Measurements from ENCODE around the gene ANO2.

Gene ANO2

DNA sequence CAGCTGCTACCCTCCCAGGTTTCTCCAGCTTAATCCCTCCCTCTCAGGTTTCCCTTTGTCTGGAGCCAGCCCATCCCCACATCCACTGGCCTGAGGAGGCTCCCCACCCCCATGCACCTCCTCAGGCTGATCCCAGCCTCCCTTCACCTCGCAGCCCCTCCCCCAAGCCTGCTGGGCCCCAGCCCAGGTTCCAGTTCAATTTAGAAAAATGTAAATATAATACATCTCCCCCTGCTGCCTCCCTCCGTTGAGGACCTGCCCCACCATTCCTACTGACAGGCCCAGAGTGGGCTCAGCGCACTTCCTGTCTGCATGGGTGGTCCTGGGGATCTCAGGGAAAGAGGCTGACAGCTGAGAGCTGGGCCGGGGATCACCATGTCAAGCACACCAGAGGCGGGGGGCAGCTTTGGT, 357.3 kb downstream of the ANO2 start:
- in situ Hi-C loops (cut with HindIII; ENCODE audit: low sequenced_read_pairs) = no loop called here

DNA sequence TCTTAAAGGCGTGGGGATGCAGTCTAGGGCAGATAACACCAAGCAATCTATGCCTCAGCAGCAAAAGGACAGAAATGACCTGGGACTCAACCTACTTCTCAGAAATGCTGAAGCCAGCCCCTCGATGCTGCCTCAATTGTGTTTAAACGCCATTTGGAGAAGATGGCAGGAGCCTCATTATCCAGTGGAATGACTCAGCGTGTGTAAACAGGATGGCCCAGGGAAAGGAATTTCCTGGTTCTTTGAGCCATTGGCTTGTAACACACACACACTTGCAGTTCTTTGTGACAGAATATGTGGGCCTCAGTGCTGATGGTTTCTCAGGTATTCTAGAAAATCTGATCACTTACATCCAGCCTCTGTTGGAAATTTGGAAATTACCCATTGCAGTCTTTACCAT, 358.9 kb downstream of the ANO2 start:
- in situ Hi-C loops (cut with HindIII; ENCODE audit: low sequenced_read_pairs) = no loop called here

DNA sequence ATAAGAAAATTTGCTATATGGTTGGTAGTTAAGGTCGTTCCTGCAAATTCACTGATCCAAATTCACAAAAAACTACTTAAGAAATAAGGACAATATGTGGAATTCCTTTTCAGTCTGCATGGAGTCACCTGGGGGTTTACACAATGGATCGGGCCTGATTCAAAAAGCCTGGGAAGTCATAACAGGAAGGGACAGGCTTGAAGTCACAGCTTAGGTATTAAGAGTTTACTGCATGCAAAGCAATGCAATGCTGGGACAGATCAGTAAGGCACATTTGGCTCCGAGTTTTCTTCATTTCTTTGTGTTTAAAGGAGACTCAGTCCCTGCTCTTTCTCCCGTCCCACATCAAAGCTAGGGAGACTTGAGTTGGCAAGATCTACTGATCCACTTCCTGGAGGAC, 359.9 kb downstream of the ANO2 start:
- in situ Hi-C loops (cut with HindIII; ENCODE audit: low sequenced_read_pairs) = no loop called here

DNA sequence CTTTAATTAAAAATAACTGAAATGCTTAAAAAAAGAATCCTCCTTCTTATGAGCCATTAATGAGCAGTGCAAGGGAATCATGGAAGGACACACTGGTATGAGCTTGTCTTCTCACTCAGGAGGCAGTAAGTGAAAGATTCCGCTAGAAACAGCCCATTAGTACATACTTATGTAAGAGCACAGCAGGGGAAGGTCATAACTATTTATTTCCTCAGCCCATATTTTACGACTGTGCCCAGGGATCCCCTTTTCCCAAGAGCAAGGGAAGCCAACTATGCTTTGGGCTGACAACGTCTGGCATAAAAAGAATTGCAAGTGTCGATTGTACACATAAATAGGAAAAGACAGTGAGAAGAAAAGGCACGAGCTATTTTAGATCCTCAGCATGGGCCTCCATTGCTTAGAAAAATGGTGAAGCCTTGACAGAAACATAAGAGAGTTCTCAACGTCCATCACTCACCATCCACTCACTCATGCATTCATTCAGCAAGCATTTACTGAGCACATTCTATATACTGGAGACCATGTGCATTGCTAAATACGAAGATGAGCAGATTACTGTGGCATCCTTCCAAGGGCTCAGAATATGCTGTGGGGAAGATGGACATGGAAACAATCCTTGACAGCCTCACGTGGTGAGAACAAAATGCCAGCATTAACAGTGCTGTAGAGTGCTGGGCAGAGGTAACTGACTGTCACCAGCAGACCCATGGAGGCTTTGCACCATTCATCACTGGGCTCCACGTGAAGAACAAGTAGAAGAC, 360.5 kb downstream of the ANO2 start:
- in situ Hi-C loops (cut with HindIII; ENCODE audit: low sequenced_read_pairs) = no loop called here

DNA sequence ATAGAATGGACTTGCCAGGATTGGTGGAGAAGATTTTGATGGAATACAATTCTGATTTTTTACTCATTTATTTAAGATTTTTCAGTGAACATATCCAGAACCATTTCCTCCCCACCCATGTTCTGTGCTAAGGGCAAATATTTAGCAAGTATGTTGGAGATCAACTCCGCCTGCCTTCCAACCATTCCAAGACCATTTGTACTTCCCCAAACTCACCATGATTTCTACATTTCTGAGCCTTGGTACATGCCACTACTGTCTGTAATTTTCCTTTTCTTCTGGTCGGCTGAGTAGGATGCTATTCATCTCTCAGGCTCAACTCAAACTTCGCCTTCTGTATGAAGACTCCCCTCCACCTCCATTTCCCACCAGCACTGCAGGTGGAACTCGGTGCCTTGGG, 362.5 kb downstream of the ANO2 start:
- in situ Hi-C loops (cut with HindIII; ENCODE audit: low sequenced_read_pairs) = no loop called here

DNA sequence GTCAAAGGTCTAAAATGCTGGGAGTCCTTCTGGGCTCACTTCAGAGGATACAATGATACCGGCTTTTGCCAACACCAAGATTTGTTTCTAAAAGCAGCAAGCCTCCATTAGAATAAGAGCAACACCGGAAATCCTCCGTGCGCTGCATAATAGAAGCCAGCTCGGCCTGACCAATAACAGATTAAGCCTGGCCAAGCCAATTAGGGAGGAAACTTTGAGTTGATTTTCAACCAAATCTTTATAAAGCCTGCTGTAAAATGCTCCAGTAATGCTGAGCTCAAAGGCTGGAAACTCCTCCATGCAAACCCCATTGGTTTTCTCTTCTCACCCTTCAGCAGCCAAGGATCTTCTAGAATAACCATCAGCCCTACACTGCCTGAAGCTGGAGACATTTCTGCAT, 363.0 kb downstream of the ANO2 start:
- in situ Hi-C loops (cut with HindIII; ENCODE audit: low sequenced_read_pairs) = no loop called here

DNA sequence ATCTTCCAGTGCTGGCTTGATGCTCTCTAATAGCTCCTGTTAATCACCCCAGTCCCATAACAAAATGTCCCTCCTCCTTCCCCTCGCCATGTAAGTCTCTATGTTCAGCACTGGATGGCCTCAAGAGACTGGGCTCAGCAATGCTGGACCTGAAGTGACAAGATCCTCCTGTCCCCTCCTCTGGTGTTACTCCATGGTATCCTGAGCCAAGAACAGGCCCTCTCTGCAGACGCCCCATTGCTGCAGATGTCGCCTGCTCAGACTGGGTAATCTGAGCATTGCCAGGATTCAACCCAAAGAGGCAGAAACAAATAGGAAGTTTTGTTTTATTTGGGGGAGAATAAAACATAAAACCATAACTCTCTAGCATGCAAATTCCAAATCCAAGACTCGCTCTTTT, 363.4 kb downstream of the ANO2 start:
- in situ Hi-C loops (cut with HindIII; ENCODE audit: low sequenced_read_pairs) = no loop called here

DNA sequence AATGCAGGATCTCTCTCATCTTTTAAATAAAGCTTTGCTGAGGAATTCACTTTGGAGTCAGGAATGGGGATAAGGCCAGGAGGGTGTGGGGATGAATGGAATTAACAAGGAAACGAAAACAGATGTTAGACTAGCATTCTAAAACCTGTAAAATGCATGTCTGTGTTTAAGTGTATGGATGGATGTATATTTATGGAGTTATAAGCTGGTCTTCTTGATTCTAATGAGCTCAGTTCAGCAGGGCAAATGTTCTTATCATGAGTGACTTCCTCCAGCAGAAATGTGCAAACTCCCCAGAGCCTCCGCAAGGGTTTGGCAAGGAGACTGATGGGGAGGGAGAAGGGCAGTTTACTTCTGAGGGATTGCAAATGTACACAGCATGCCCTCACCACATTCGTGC, 364.0 kb downstream of the ANO2 start:
- in situ Hi-C loops (cut with HindIII; ENCODE audit: low sequenced_read_pairs) = no loop called here

DNA sequence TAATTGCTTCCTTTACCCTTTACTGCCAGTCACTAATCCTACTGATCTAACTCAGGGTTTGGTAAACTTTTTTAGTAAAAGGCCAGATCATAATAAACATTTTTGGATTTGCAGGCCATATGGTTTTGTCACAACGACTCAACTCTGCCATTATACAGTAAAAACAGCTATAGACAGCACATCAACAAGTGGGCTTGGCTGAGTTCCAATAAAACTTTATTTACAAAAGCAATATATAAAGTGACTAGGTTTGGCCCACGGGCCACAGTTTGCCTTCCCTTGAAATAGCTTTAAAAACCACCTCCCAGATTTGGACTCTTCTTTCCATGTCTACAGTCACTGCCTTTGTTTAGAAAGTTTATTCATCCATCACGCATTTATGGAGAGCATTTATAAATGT, 366.3 kb downstream of the ANO2 start:
- in situ Hi-C loops (cut with HindIII; ENCODE audit: low sequenced_read_pairs) = no loop called here

DNA sequence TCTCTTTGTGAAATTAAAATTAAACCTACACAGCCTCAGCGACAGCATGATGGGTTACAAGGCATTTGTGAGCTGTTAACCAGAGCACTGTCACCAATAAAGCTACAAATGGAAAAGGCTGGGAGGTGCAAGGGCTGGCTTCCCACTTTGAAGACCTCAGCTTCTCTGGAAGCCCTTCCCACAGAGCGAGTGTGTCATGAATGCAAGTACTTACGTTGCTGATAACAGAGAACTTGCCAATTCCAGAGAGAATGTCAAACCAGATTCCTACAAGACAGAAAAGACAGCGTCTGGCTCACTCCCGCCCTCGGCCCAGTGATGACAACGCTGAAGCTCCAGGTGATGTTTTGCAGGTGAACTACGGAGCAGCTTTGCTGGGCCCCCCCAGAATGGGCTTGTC, 367.3 kb downstream of the ANO2 start:
- in situ Hi-C loops (cut with HindIII; ENCODE audit: low sequenced_read_pairs) = no loop called here

DNA sequence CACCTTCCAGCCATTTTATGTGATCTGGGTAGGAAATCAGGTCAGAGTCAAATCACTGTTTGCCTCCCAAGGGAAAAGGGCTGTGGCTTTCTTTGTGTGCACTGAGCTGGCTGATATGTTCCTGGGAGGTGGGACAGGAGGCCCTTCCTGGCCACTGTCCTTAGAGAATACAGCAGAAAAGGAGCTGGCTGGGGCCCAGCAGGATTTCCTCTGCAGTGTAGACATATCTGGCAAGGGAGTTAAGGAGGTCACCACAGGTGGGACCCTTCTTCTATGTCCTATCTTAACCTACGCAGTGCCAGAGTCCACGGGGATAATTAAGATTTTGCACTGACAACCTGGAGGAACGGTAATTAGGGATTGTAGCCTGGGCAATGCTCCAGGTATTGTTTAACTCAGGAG, 367.8 kb downstream of the ANO2 start:
- in situ Hi-C loops (cut with HindIII; ENCODE audit: low sequenced_read_pairs) = no loop called here

DNA sequence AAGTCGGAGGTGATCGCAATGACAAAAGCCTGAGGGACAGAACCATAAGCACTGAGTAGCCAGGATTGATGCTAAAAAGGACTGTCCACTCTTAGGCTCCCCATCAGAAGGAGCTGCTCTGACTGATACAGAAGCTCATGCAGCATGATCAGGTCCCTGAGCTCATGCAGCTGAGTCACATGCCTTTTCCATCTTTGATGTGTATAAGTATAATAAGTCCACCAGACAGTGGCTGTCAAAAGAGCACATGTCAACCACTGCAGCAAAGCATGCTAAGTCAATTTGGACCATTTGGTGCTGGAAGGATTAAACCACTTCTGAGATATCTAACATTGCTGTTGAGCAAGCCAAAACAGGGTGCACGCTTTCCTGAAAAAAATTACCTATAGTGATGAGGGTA, 369.1 kb downstream of the ANO2 start:
- in situ Hi-C loops (cut with HindIII; ENCODE audit: low sequenced_read_pairs) = no loop called here

DNA sequence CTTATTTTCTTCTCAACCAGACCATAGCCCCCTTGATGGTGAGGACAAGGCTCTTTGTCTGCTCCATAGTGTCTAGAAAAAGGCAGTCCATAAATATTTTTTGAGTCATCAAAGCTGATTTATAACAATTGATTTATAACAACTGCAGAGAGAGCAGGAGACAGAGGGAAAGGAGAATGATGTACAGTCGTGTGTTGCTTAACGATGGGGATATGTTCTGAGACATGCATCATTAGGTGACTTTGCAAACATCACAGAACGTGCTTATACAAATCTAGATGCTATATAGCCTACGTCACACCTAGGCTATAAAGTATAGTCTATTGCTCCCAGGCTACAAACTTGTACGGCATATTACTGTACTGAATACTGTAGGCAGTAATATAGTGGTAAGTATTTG, 369.8 kb downstream of the ANO2 start:
- in situ Hi-C loops (cut with HindIII; ENCODE audit: low sequenced_read_pairs) = no loop called here

DNA sequence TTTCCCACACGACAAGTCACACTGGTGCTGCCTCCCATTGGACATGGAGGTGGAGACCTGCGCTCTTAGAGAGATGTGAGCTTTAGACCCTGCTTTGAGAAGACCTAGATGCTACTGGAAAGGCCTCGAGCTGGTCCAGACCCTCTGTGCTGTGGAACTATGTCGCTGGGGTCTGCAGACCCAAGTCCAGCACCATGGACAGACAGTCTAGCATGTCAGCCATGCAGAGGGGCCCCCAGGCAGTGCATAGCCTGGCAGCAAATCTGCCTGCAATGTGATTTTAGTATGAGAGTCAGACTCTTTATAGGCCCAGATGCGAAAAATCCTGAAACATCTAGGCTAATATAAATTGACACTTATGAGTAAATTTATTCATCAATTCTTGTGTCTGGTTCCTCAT, 371.7 kb downstream of the ANO2 start:
- in situ Hi-C loops (cut with HindIII; ENCODE audit: low sequenced_read_pairs) = no loop called here

DNA sequence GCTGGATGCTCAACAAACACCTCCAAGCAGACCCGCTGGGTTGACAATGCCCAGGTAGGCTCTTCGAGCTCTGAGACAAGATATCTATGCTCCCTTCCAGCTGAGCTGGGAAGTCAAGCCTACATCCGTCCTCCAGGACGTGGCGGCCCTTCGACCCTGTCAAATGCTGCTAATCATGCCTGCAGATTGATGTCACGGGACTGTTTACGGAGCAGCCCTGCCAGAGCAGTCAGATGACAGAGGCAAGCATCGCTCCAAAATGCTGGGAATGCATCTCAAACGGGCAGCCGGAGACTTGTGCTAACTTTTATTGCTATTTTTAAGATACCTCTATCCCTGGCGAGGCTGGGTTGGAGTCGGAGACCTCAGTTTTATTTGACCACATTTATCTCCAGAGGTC, 373.9 kb downstream of the ANO2 start:
- in situ Hi-C loops (cut with HindIII; ENCODE audit: low sequenced_read_pairs) = no loop called here

DNA sequence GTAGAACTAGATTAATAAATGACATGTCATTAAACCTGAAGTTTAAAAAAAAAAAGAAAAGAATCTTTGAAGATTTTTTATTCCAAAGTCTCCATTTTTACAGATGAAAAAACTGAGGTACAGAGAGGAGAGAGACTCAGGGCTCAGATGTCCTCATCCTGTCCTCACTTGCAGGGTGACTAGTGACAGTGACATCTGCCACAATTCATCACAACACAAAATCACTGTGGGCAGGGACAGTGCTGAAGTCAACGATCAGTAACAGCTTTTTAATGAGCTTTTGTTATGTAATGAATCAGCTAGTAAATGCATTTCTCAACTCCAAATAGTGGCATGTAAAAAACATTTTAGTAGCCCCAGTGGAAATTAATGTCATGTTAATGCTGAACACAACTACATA, 374.6 kb downstream of the ANO2 start:
- in situ Hi-C loops (cut with HindIII; ENCODE audit: low sequenced_read_pairs) = no loop called here

DNA sequence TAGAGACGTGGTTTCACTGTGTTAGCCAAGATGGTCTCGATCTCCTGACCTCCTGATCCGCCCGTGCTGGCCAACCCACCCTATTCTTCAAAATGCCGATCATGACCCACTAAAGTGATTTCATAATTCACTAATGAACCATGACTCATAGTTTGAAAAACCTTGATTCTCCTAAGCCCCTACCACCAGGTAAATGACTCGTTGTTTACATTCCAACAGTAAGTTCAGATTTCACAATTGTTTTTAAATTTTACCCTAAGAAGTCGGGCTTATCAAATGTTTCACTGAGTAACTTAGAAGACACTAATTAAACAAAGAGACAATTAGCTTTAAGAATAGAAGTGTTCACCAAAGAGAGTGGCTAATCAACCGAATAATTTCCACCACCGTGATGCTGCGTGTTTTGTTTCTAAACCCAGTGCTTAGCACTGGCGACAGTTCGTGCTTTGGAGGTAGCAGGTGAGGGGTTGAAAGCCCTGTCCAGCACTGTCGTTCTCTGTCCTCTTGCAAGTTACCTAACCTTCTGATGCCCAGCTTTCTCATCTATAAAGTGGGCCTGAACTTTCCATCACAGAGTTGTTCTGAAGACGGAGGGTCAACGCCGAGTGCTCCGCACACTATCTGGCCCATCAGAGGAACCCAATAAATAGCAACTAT, 376.6 kb downstream of the ANO2 start:
- in situ Hi-C loops (cut with HindIII; ENCODE audit: low sequenced_read_pairs) = no loop called here

DNA sequence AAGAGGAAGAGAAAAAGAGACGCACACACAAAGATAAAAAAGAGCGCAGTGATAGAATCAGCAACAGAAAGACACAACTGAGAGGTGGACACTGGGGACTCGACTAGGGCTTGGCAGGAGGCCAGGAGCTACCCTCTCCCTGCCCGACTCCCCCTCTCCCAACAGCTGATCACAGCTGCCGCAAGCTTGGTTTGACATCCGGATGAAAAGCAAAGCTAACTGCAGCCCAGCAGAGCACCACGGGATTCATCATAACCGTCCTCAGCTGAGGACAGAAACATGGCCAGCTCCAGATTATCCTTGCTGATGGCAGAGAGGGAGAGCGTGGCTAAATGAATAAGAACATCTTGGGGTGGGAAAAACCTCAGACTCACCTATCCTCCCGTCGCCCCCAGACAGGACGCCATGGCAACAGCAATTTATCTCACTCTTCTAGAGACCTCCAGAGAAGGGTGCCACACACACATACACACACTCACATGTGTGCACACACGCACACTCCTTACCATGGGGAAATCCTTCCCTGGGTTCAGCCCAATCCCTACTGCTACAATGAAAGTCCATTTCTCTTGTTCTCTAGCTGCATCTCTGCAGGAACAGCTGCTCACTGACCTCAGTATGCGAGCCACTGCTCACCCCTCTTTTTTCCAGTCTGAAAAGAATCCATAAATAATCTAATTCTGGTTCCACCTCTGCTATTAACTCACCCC, 377.9 kb downstream of the ANO2 start:
- in situ Hi-C loops (cut with HindIII; ENCODE audit: low sequenced_read_pairs) = no loop called here

DNA sequence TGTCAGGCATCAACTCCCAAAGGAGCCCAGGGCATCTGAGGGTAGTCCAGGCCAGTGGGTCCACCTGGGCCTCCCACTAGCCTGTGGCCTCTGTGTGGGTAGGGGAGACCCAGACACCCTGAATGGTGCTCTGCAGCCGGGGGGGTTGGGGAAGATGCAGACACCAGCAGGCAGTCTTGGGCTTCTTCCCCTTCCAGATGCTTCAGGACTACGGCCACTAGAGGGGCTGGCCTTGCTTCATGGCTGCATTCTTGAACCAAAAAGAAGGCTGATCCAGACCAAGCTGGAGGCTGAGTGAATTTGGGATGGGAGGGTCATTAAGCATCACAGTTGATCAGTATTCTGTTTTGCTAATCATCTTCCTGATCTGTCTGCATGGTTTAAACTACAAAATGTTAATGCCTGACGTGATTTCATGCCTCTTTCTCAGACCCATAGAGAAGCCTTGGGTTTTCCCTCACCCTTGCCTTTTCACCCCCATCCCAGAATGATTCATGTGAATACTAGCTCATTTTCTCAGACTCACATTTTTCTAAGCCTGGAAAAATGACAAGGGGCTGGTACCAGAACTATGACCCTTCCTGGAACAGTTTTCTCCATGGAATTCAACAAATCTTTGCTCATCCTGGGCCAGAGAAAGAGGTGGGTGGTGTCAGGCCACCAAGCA, 379.0 kb downstream of the ANO2 start:
- in situ Hi-C loops (cut with HindIII; ENCODE audit: low sequenced_read_pairs) = no loop called here

DNA sequence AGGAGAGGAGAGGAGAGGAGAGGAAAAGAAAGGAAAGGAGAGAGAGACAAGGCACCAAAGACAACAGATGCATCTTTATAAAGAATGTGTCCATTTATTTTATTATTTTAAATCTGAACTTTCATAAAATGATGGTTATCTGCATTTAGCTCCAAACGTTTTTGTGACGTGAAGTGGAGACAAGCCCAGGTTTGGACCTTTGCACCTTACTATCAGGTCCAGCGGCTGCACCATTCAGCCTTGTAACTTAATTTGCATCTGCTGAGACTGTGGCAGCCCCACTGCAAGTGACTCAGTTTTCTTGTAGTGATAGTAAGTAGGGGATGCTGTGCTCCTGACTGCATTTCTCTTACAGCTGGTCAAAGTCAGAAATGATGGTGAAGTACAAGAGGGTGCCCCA, 382.5 kb downstream of the ANO2 start:
- in situ Hi-C loops (cut with HindIII; ENCODE audit: low sequenced_read_pairs) = no loop called here

DNA sequence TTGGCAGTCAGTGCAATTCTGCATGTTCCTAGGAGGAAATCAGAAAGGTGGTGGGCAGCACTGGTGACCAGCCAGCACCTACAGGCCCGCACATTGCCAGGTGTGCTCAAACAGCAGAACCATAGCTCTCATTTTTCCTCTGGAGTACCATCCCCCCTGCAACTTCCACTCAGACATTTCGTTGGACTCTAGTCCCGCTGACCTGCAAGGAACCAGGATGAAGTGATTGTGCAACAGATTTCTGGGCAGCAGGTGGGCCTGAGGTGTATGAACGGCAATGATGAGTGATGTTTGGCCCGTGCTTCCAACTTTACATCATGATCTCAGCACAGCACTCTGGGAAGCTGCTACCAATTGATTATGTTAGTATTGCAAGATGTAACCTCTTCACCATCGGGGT, 383.2 kb downstream of the ANO2 start:
- in situ Hi-C loops (cut with HindIII; ENCODE audit: low sequenced_read_pairs) = no loop called here

DNA sequence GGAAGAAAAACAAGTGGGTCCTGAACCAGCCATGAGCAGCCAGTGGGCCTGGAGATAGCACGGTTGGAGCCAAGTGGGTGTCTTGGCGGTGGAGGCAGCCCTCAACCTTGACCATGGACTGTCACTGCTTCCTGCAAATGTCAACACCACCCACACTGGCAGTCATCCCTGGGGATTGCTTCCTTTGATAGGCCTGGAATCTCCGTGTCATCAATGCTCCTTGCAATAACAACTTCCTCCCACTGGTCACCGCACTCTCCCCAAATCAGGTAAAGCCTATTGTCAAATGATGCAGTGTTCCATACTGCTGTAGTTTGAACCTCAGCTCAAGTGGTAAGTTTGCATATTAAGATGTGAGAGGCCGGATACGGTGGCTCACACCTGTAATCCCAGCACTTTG, 384.0 kb downstream of the ANO2 start:
- in situ Hi-C loops (cut with HindIII; ENCODE audit: low sequenced_read_pairs) = no loop called here
